IPS DF 6.9 (cell line): Measurements from ENCODE around the gene ITFG2.

ENCODE experiments used
- DNase-seq: peaks from one replicate; pipeline ENCODE4 v3.0.0-alpha.2; 2013; ENCODE audit warnings: low read depth, low spot score
- H3K27ac ChIP-seq: one replicate; pipeline ENCODE4 v1.5.1; 2013; ENCODE audit warnings: low read length, control low read depth
- H3K27me3 ChIP-seq: 2 replicates; pipeline ENCODE4 v1.6.1; 2013; ENCODE audit warnings: mild to moderate bottlenecking, low read length; ENCODE audit not compliant: control insufficient read depth, insufficient read depth
- H3K36me3 ChIP-seq: 2 replicates; pipeline ENCODE4 v1.6.1; 2013; ENCODE audit warnings: low read length; ENCODE audit not compliant: control insufficient read depth, insufficient read depth
- H3K4me1 ChIP-seq: 2 replicates; pipeline ENCODE4 v1.6.1; 2013; ENCODE audit warnings: low read length; ENCODE audit not compliant: control insufficient read depth, insufficient read depth
- H3K4me3 ChIP-seq: 2 replicates; pipeline ENCODE4 v1.5.1; 2013; ENCODE audit warnings: mild to moderate bottlenecking, low read length
- H3K9me3 ChIP-seq: 2 replicates; pipeline ENCODE4 v1.6.1; 2013; ENCODE audit warnings: low read length, inconsistent platforms; ENCODE audit not compliant: control insufficient read depth, insufficient read depth
- WGBS: extraction: QIAGEN DNeasy Blood & Tissue Kit; methylation state at CpG from one replicate; pipeline ENCODE4 v1.1.7; 2013; ENCODE audit warnings: mixed read lengths, missing lambda C conversion rate; ENCODE audit not compliant: insufficient read length, insufficient coverage; 5-methylcytosine and 5-hydroxymethylcytosine counted together

Gene ITFG2

GRCh38 chr12:2811801-2812200 is 667 bp upstream of the ITFG2 start:
- Histone ChIP-seq H3K4me1 (no peaks in the 10 kb centered on the region), H3K36me3 (no peaks in the 10 kb centered on the region; the same call in 1 of the 2 replicates), H3K9me3 (no peaks in the 10 kb centered on the region), H3K27ac (no peak overlapping the region), H3K27me3 (no peaks in the 10 kb centered on the region), H3K4me3 (no peak overlapping the region)
- DNase-seq: no peak
- no CpG with 5 or more reads among the region's 5 CpGs for WGBS

DNA sequence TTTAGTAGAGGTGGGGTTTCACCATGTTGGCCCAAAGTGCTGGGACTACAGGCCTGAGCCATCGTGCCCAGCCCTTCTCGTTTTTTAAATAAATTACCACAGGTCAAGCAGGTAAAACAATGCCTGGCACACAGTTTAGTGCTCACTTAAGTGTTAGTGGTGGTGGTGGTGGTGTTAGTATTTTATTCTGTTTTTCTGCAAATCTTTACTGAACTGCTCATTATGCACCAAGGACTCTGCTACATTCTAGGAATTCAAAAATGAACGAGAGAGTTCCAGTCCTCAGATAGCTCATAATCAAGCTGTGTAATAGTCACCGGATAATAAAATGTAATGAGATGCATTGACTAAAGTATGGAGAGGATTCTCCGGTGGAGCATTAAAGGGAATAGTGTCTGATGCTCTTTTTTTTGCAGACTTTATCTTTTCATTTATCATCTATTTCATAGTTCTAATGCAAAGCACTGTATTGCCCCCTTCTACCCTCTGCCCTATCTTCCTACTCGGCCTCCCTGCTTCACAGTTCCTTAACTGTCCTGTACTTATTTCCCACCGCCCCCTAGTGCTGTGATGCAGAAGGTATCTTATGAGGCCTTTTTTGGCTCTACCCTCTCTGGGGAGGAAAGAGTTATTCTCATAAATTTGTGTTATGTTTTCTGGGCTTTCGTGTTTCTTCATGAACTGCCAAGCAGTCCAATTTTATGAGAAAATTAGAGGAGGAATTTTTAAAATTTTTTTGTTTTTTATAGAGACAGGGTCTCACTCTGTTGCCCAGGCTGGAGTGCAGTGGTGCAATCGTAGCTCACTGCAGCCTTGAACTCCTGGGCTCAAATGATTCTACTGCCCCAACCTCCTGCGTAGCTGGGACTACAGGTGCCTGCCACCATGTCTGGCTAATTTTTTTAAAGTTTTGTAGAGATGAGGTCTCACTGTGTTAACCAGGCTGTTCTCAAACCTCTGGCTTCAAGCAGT is 1.0 kb downstream of the ITFG2 start:
- DNase-seq: no peak
- H3K27ac ChIP-seq: no peak overlapping the region
- WGBS: no CpG with 5 or more reads among the region's 10 CpGs
- no peaks in the 10 kb centered on the region for H3K9me3 ChIP-seq
- H3K27me3 ChIP-seq: no peaks in the 10 kb centered on the region
- H3K4me3 ChIP-seq: peak overlapping the region; percentile 57; the same call in 1 of the 2 replicates
- no peaks in the 10 kb centered on the region for H3K4me1 ChIP-seq
- H3K36me3 ChIP-seq: peaks cover 7% of the 10 kb centered on the region; the same call in 1 of the 2 replicates

DNA sequence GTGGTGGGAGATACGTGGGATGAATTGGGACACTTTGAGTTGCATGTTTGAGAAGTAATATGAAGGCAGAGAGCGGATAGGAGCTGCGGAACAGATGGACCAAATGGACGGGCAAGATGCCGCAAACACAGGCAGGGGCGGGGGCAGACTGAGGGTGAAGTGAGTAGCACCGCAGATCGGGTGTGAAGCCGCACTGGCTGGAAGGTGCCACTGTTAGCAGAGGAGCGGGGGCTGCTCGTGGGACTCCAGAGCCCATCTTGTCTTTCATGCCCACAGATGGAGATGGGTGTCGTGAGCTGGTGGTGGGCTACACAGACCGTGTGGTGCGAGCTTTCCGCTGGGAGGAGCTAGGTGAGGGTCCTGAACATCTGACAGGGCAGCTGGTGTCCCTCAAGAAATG is 7.3 kb downstream of the ITFG2 start:
- Histone ChIP-seq H3K4me1 (peaks cover 4% of the 10 kb centered on the region), H3K36me3 (peaks cover 24% of the 10 kb centered on the region), H3K27me3 (no peaks in the 10 kb centered on the region), H3K9me3 (no peaks in the 10 kb centered on the region), H3K27ac (no peak overlapping the region), H3K4me3 (no peak overlapping the region)
- WGBS: 100% methylated on average over 2 of the region's 15 CpGs
- DNase-seq: no peak

- no CpG with 5 or more reads among the region's 9 CpGs for WGBS
- no peaks in the 10 kb centered on the region for H3K9me3 ChIP-seq
- no peak overlapping the region for H3K4me3 ChIP-seq
- H3K4me1 ChIP-seq: peaks cover 4% of the 10 kb centered on the region
- no peaks in the 10 kb centered on the region for H3K27me3 ChIP-seq
- H3K27ac ChIP-seq: no peak overlapping the region
- H3K36me3 ChIP-seq: peaks cover 24% of the 10 kb centered on the region
- no peak for DNase-seq
These were observed 8.0 kb downstream of the ITFG2 start for GRCh38 chr12:2820432-2820831.

DNA sequence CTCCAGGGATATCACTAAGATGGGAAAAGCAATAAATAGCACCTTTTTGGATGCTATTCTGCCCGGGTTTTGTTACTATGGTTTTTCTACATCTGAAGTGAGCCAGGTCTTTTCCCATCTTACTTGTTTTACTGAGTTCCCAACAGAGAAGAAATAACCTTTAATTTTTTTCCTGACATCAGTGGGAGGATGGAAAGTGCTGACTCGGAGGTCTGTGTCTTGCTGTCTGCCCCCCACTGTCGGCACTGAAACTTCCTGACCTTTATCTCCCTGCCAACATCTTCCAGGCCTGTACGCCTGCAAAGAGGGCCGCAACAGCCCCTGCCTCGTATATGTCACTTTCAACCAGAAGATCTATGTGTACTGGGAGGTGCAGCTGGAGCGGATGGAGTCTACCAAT is 11.0 kb downstream of the ITFG2 start:
- Histone ChIP-seq H3K9me3 (no peaks in the 10 kb centered on the region), H3K27me3 (no peaks in the 10 kb centered on the region), H3K4me1 (peaks cover 4% of the 10 kb centered on the region), H3K27ac (no peak overlapping the region), H3K36me3 (peaks cover 27% of the 10 kb centered on the region), H3K4me3 (no peak overlapping the region)
- DNase-seq: no peak
- WGBS: no CpG with 5 or more reads among the region's 7 CpGs

DNA sequence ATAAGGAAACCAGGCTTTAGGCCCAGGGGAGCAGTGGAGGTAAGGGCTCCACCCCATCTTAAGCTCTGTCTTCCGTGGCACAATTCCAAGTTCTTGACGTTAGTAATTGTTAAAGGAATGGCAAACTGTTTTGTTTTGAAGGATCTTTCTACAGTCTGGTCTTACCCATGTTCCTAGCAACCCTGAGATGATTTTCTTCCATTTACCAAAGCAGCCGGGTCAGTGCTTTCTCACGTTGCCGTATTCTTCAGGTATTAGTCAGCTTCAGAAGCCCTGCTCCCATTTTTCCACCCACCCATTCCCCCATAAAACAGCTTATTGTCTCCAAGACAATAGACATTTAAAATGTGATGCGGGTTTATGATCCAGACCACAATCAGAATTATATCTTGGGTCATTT is 12.1 kb downstream of the ITFG2 start:
- Histone ChIP-seq H3K4me3 (no peak overlapping the region), H3K27ac (no peak overlapping the region), H3K27me3 (no peaks in the 10 kb centered on the region), H3K9me3 (no peaks in the 10 kb centered on the region), H3K4me1 (peaks cover 4% of the 10 kb centered on the region), H3K36me3 (peaks cover 27% of the 10 kb centered on the region)
- no CpG with 5 or more reads among the region's 6 CpGs for WGBS
- no peak for DNase-seq

GRCh38 chr12:2825132-2825531 is 12.7 kb downstream of the ITFG2 start:
- Histone ChIP-seq H3K4me3 (no peak overlapping the region), H3K9me3 (no peaks in the 10 kb centered on the region), H3K36me3 (peaks cover 23% of the 10 kb centered on the region), H3K27me3 (no peaks in the 10 kb centered on the region), H3K27ac (no peak overlapping the region), H3K4me1 (0 out of 2 replicates have a peak, but pooled peaks cover 1% of the 10 kb centered on the region)
- WGBS: no CpG with 5 or more reads among the region's 4 CpGs
- DNase-seq: no peak

DNA sequence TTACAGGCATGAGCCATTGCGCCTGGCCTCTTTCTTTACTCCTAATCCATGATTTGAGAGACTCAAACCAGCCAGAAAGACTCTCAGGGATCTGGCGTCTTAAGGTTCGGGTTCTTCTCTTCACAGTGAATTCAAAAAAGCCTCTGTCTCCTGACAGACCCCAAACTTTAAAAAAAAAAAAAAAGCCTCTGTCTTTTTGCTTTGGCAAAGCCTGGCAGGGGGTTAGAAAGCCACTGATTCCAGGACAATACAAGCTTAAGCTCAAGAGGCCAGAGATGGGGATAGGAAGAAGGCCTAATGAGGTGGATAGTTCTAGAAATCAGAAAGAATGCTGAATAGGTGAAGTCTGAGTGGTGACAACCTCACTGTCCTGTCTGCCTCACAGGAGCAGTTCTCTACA is 13.6 kb downstream of the ITFG2 start:
- peaks cover 21% of the 10 kb centered on the region for H3K36me3 ChIP-seq
- no CpG with 5 or more reads among the region's 3 CpGs for WGBS
- H3K27me3 ChIP-seq: no peaks in the 10 kb centered on the region
- H3K9me3 ChIP-seq: no peaks in the 10 kb centered on the region
- no peaks in the 10 kb centered on the region for H3K4me1 ChIP-seq
- H3K4me3 ChIP-seq: no peak overlapping the region
- DNase-seq: no peak
- H3K27ac ChIP-seq: no peak overlapping the region

- Histone ChIP-seq H3K36me3 (peaks cover 21% of the 10 kb centered on the region), H3K4me3 (no peak overlapping the region), H3K27me3 (no peaks in the 10 kb centered on the region), H3K9me3 (no peaks in the 10 kb centered on the region), H3K27ac (no peak overlapping the region), H3K4me1 (no peaks in the 10 kb centered on the region)
- no CpG with 5 or more reads among the region's 14 CpGs for WGBS
- DNase-seq: no peak
These were observed 14.4 kb downstream of the ITFG2 start for GRCh38 chr12:2826721-2827515.

DNA sequence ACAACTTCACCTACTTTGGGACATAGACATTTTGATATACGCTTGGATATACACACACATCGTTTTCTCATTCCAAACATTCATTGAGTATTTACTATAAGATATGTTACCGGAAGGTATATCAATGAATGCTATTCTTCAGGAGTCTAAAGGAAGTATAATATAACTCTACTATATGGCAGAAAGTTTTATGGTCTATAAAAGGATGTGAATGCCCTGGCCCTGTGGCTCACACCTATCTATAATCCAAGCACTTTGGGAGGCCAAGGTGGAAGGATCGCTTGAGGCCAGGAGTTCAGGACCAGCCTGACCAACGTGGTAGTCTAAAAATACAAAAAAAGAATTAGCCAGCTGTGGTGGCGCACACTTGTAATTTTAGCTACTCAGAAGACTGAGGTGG is 16.8 kb downstream of the ITFG2 start:
- no peaks in the 10 kb centered on the region for H3K4me1 ChIP-seq
- WGBS: no CpG with 5 or more reads among the region's 6 CpGs
- no peak for DNase-seq
- no peaks in the 10 kb centered on the region for H3K9me3 ChIP-seq
- H3K36me3 ChIP-seq: peaks cover 11% of the 10 kb centered on the region; the same call in 1 of the 2 replicates
- H3K27ac ChIP-seq: no peak overlapping the region
- H3K27me3 ChIP-seq: no peaks in the 10 kb centered on the region
- no peak overlapping the region for H3K4me3 ChIP-seq
